Tibial nerve (tissue), 4 donors: ENCODE data around the gene BCR.

ENCODE experiments used
- CTCF ChIP-seq, 5 experiments: fragments of 200-600 bp in 3 of 5; fragments of 450-650 bp in 2 of 5; sonication (generic) in 3 of 5; IDR thresholded peaks; one replicate each; pipeline ENCODE4 v1.5.1; 2016 to 2019; ENCODE audit warnings: antibody characterized with exemption in 5 of 5, mild to moderate bottlenecking in 3 of 5, moderate library complexity in 2 of 5
- EP300 ChIP-seq, 2 donors: sonication (generic); formaldehyde crosslinking; IDR thresholded peaks; one replicate each; pipeline ENCODE4 v1.6.1; 2017; ENCODE audit warnings: antibody characterized with exemption in 2 of 2, mild to moderate bottlenecking in 1 of 2
- POLR2A ChIP-seq, 2 donors: fragments of 450-650 bp; IDR thresholded peaks; one replicate each; pipeline ENCODE4 v1.6.1; 2017; ENCODE audit warnings: antibody characterized with exemption in 2 of 2, mild to moderate bottlenecking in 2 of 2, moderate library complexity in 2 of 2

- no peak for TF ChIP-seq CTCF (IDR thresholded peaks at IDR 0.05)
- no peak for TF ChIP-seq EP300 (IDR thresholded peaks at IDR 0.05)
- TF ChIP-seq POLR2A (IDR thresholded peaks at IDR 0.05), result no peak
Observed at GRCh38 chr22:23305321-23305910, 125.1 kb downstream of the BCR start.
